A549 (cell line): Measurements from ENCODE around the gene FEM1C.

Experiments
- CEBPB ChIP-seq, 2 experiments: fragments of >200 bp in 1 of 2; sonication (Bioruptor Twin) in 1 of 2; formaldehyde crosslinking in 1 of 2; IDR thresholded peaks; 2 replicates each; pipeline ENCODE4 v1.6.1; 2012 to 2016
- CTCF ChIP-seq: fragments of >200 bp; sonication (Bioruptor Twin); formaldehyde crosslinking; IDR thresholded peaks from 3 replicates; pipeline ENCODE4 v1.5.1; 2016
- REST ChIP-seq: fragments of 200-600 bp; sonication (generic); IDR thresholded peaks from 2 replicates; pipeline ENCODE4 v1.6.1; 2016; ENCODE audit warnings: antibody characterized with exemption, mild to moderate bottlenecking, moderate library complexity
- RFX5 ChIP-seq: fragments of 450-650 bp; IDR thresholded peaks from 2 replicates; pipeline ENCODE4 v1.7.1; 2014; ENCODE audit warnings: antibody characterized with exemption, mild to moderate bottlenecking, moderate library complexity

GRCh38 chr5:115542651-115543364, 1.8 kb downstream of the FEM1C start:
- TF ChIP-seq CEBPB (IDR thresholded peaks at IDR 0.05) (no peak), REST (no peak), RFX5 (no peak), CTCF (no peak)
